AG08395 (cell line): ENCODE data around the gene KCTD19.

ENCODE experiments used
- DNase-seq: peaks from one replicate; pipeline ENCODE4 v3.0.0; 2012; ENCODE audit warnings: mixed read lengths, low spot score

KCTD19 gene

GRCh38 chr16:67242138-67242730, 84.3 kb downstream of the KCTD19 start:
- DNase-seq: no peak

- DNase-seq: peak; percentile 88
These were observed 85.3 kb downstream of the KCTD19 start for GRCh38 chr16:67241008-67241900.

- DNase-seq: no peak
These were observed 86.0 kb downstream of the KCTD19 start for GRCh38 chr16:67240506-67240905.
